Testis (tissue), 2 donors: Measurements from ENCODE around the gene ASXL1.

Source experiments
- POLR2A ChIP-seq: fragments of 450-650 bp; IDR thresholded peaks from one replicate; pipeline ENCODE4 v1.6.1; 2017; ENCODE audit warnings: antibody characterized with exemption, mild to moderate bottlenecking, moderate library complexity
- TF ChIP-seq, protein P1 (sequence below), 3 experiments: fragments of 450-650 bp in 2 of 3; fragments of 200-600 bp in 1 of 3; sonication (generic) in 1 of 3; IDR thresholded peaks; one replicate each; pipeline ENCODE4 v1.5.1; 2016 to 2019; ENCODE audit warnings: antibody characterized with exemption in 3 of 3, mild to moderate bottlenecking in 2 of 3, moderate library complexity in 1 of 3

DNA sequence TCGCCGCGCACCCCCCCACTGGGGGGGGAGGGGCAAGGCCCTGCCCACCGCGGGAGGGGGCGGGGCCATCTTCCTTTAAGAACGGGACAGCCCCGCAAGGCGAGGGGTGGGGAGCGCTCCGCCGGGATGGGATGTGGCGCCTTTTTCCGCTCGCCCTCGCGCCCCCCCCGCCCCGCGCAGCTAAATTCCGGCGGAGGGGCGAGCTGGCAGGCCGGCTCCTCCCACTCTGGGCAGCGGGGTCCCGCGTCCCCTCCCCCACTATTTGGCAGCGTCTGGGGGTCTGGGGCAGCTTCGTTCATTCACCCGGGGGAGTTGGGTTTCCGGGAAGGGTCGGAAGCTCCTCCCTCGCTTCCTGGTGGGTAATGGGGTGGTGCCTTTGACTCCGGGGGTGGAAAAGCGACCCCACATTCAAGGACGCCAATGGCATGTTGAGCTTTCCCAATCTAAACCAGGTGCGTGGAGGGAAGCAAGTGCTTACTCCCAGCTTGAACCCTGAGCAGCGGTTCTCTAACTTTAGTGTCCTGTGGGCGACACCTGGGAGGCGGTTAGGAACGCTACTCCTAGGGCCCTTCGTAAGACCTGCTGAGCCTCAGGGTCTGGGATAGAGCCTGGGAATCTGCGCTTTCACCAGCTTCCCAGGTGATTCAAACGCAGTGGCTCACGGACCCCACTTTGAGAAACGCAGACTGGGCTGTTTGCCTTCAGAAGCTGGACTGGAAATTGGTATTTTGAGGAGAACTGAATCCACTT, 927 bp downstream of the ASXL1 start:
- TF ChIP-seq, protein P1, sequence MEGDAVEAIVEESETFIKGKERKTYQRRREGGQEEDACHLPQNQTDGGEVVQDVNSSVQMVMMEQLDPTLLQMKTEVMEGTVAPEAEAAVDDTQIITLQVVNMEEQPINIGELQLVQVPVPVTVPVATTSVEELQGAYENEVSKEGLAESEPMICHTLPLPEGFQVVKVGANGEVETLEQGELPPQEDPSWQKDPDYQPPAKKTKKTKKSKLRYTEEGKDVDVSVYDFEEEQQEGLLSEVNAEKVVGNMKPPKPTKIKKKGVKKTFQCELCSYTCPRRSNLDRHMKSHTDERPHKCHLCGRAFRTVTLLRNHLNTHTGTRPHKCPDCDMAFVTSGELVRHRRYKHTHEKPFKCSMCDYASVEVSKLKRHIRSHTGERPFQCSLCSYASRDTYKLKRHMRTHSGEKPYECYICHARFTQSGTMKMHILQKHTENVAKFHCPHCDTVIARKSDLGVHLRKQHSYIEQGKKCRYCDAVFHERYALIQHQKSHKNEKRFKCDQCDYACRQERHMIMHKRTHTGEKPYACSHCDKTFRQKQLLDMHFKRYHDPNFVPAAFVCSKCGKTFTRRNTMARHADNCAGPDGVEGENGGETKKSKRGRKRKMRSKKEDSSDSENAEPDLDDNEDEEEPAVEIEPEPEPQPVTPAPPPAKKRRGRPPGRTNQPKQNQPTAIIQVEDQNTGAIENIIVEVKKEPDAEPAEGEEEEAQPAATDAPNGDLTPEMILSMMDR (IDR thresholded peaks at IDR 0.05) = no peak
- TF ChIP-seq POLR2A = no peak
